OCI-LY7 (cell line): ENCODE measurements around the gene TMEM178B. TPM values are rescaled to one million over a fixed set of nuclear protein-coding genes. Genes with fewer than 3 reads are reported as not detected.
A peak's percentile ranks its signal among the peaks of the same experiment; 100 is the strongest.

Experiments used
- BruUV-seq: library from RNA; stranded (reverse); fragments of 400-500 nt; replicated peaks from 2 replicates; lab custom pipeline; 2021; lab: Mats Ljungman, UMichigan
- CTCF ChIA-PET: fragments of 300-600 bp; sonication (Branson Sonifier 250); formaldehyde crosslinking; loops from one replicate; lab custom pipeline; 2022; ENCODE audit warnings: antibody characterized with exemption; ENCODE audit not compliant: unreplicated experiment; lab: Charles Lee
- POLR2A ChIA-PET: fragments of 300-600 bp; sonication (Branson Sonifier 250); formaldehyde crosslinking; loops from one replicate; lab custom pipeline; 2022; ENCODE audit warnings: antibody characterized with exemption; lab: Charles Lee
- DNase-seq: peaks from one replicate; pipeline ENCODE4 v3.0.0-alpha.2; 2015; ENCODE audit warnings: low spot score
- H2AFZ ChIP-seq: fragments of 200-600 bp; sonication (generic), shearing (Covaris generic); 2 replicates; pipeline ENCODE4 v1.6.1; 2014; ENCODE audit warnings: mild to moderate bottlenecking, antibody characterized with exemption, low read length, moderate library complexity
- H3K27ac ChIP-seq: fragments of 200-600 bp; sonication (generic); 2 replicates; pipeline ENCODE4 v1.5.1; 2014; ENCODE audit warnings: mixed run types, low read depth, mild to moderate bottlenecking, moderate library complexity, low read length, inconsistent platforms; ENCODE audit not compliant: poor library complexity, severe bottlenecking
- H3K36me3 ChIP-seq: fragments of 200-600 bp; sonication (generic); 2 replicates; pipeline ENCODE4 v1.6.1; 2014; ENCODE audit warnings: mild to moderate bottlenecking, antibody characterized with exemption, low read length, moderate library complexity, mixed read lengths; ENCODE audit not compliant: insufficient read depth
- H3K4me1 ChIP-seq: fragments of 200-600 bp; sonication (generic); 2 replicates; pipeline ENCODE4 v1.5.1; 2014; ENCODE audit warnings: mild to moderate bottlenecking, low read length; ENCODE audit not compliant: insufficient read depth, poor library complexity, severe bottlenecking
- H3K4me2 ChIP-seq: fragments of 200-600 bp; sonication (generic); 2 replicates; pipeline ENCODE4 v1.6.1; 2014; ENCODE audit warnings: mild to moderate bottlenecking, low read length
- H3K4me3 ChIP-seq: fragments of 200-600 bp; sonication (generic); 2 replicates; pipeline ENCODE4 v1.5.1; 2014; ENCODE audit warnings: mild to moderate bottlenecking, low read depth, low read length; ENCODE audit not compliant: poor library complexity, severe bottlenecking
- H3K79me2 ChIP-seq: fragments of 200-600 bp; sonication (generic); 2 replicates; pipeline ENCODE4 v1.6.1; 2016; ENCODE audit warnings: low read depth, mild to moderate bottlenecking, low read length, moderate library complexity, mixed read lengths; ENCODE audit not compliant: insufficient read depth
- H3K9me2 ChIP-seq: fragments of 200-600 bp; sonication (generic); 2 replicates; pipeline ENCODE4 v1.6.1; 2016; ENCODE audit warnings: mild to moderate bottlenecking, low read length, mixed read lengths; ENCODE audit not compliant: insufficient read depth
- H3K9me3 ChIP-seq: fragments of 200-600 bp; sonication (generic); 2 replicates; pipeline ENCODE4 v1.6.1; 2014; ENCODE audit warnings: mild to moderate bottlenecking, mixed run types, low read length, mixed read lengths
- H4K20me1 ChIP-seq: fragments of 200-600 bp; sonication (generic); 2 replicates; pipeline ENCODE4 v1.6.1; 2014; ENCODE audit warnings: mild to moderate bottlenecking, antibody characterized with exemption, low read length, moderate library complexity, mixed read lengths; ENCODE audit not compliant: insufficient read depth
- EZH2phosphoT487 ChIP-seq: fragments of 200-600 bp; sonication (generic); IDR thresholded peaks from 2 replicates; pipeline ENCODE4 v1.6.1; 2018; ENCODE audit warnings: low read depth, borderline replicate concordance, mild to moderate bottlenecking, mixed run types, antibody characterized with exemption, low read length, moderate library complexity, mixed read lengths
- intact Hi-C: fragments of 100-400 bp; cut with micrococcal nuclease; formaldehyde crosslinking; loops from one replicate; pipeline ENCODE4 v1.10.0; 2022; ENCODE audit not compliant: unreplicated experiment
- total RNA-seq, 2 experiments: library from RNA; depleted of rRNA in 1 of 2; stranded (reverse); fragments of >200 nt in 1 of 2; shearing (Covaris generic) in 1 of 2; gene quantifications; 2 replicates each; pipeline ENCODE4 v1.2.3, GENCODE V29; 2014 to 2022
- TF ChIP-seq, protein P1 (sequence below): fragments of 200-600 bp; sonication (generic); conservative IDR thresholded peaks from 2 replicates; pipeline ENCODE4 v1.5.1; 2014; ENCODE audit warnings: mild to moderate bottlenecking, antibody characterized with exemption, low read length, moderate library complexity, mixed read lengths

TMEM178B gene
- total RNA-seq, 2 experiments from 2014 or later = not detected

DNA sequence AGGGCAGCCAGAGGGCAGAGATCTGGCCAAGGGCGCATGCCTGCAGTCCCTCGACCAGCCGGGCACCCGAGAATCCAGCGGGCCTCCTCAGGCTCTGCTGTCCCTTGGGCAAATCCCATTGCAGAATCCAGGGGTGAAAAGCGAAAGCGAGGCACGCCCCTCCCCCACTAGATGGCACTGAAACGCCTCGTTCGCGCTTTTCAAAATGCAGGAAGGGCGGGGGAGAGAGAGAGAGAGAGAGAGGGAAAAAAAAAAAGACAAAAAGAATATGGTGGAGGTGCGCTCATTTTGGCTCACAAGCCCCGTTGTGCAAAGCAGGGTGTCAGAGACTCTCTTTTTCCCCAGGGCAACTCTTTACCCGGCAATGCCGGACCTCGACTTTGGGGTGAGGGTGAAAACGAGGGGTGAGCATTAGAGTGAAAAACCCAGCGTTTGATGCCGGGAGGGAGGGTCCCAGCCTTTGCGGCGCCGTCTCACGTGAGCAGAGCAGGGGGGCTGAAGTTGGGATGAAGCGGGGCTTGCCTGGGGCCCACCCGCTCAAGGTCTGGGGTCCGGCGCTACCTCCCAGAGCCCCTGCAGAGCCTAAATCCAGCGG is 2.5 kb upstream of the TMEM178B start:
- no peaks in the 10 kb centered on the region for H3K4me1 ChIP-seq
- H3K9me3 ChIP-seq = no peaks in the 10 kb centered on the region
- BruUV-seq = no TSS peak
- TF ChIP-seq, protein P1, sequence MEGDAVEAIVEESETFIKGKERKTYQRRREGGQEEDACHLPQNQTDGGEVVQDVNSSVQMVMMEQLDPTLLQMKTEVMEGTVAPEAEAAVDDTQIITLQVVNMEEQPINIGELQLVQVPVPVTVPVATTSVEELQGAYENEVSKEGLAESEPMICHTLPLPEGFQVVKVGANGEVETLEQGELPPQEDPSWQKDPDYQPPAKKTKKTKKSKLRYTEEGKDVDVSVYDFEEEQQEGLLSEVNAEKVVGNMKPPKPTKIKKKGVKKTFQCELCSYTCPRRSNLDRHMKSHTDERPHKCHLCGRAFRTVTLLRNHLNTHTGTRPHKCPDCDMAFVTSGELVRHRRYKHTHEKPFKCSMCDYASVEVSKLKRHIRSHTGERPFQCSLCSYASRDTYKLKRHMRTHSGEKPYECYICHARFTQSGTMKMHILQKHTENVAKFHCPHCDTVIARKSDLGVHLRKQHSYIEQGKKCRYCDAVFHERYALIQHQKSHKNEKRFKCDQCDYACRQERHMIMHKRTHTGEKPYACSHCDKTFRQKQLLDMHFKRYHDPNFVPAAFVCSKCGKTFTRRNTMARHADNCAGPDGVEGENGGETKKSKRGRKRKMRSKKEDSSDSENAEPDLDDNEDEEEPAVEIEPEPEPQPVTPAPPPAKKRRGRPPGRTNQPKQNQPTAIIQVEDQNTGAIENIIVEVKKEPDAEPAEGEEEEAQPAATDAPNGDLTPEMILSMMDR = peak; percentile 61
- no peak for TF ChIP-seq EZH2phosphoT487
- H2AFZ ChIP-seq = no peak overlapping the region
- H3K79me2 ChIP-seq = no peaks in the 10 kb centered on the region
- intact Hi-C loops = loop anchor here (5.0 kb wide), 1 partner anchor 461 kb away; no protein-coding TSS in a partner anchor
- H3K27ac ChIP-seq = no peak overlapping the region
- H3K4me3 ChIP-seq = peak overlapping the region; percentile 23
- ChIA-PET CTCF (no interaction called here), POLR2A (interaction anchor here (0.7 kb wide), 1 partner anchor 54 kb away, joined by 3 read pairs; no protein-coding TSS in a partner anchor)
- peak; percentile 48 for DNase-seq
- H3K9me2 ChIP-seq = no peaks in the 10 kb centered on the region
- peak overlapping the region; percentile 41 for H3K4me2 ChIP-seq
- no peaks in the 10 kb centered on the region for H4K20me1 ChIP-seq
- H3K36me3 ChIP-seq = no peaks in the 10 kb centered on the region

DNA sequence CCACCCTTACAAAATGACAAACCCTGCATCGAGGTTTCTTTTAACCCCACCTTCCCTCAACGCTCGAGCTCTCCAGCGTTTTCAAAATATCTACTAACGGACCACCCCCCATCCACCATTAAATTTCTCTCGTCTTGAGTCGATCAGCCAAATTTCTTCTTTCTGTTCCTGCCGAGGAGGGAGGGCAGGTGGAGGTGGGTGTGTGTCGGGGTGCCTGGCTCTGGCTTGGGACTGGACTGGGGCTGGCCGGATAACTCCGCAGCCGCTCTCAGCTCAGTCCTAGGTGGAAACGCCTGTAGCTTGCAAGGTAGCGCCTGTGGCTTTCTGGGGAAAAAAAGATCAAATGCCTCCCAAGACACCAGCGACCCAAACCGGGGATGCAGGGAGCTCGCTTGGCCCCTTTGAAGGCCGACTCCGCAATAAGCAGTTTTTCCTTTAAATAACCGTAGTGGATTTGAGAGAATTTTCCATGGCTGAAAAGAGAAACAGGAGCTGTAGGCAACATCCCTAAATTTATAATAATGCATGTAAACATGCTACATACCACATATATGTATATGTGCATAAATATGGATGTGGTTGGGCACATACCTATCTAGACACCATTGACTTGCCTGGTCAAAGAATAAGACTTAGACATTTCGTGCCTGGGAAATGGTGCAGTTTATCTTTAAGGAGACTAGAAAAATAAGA is 1.9 kb upstream of the TMEM178B start:
- Histone ChIP-seq H3K9me3 (no peaks in the 10 kb centered on the region), H3K79me2 (no peaks in the 10 kb centered on the region), H3K4me1 (no peaks in the 10 kb centered on the region), H3K4me3 (peak overlapping the region; percentile 23), H3K36me3 (no peaks in the 10 kb centered on the region), H4K20me1 (no peaks in the 10 kb centered on the region), H3K4me2 (peak overlapping the region; percentile 41), H3K27ac (no peak overlapping the region), H2AFZ (no peak overlapping the region), H3K9me2 (no peaks in the 10 kb centered on the region)
- no peak for DNase-seq
- ChIA-PET POLR2A (interaction anchor here (0.6 kb wide), 1 partner anchor 182 kb away, joined by 3 read pairs; no protein-coding TSS in a partner anchor), CTCF (interaction anchor here (0.5 kb wide), 1 partner anchor 580 kb away, joined by 3 read pairs; no protein-coding TSS in a partner anchor)
- TF ChIP-seq, protein P1 = no peak
- TF ChIP-seq EZH2phosphoT487 = no peak
- no TSS peak for BruUV-seq
- intact Hi-C loops = loop anchor here (5.0 kb wide), 1 partner anchor 460 kb away; no protein-coding TSS in a partner anchor
